HG02610 (cell line): ENCODE results near the gene GRAMD4.

Experiments
- ATAC-seq: cut with Tn5 transposase; IDR thresholded peaks from one replicate; pipeline ENCODE4 v1.9.1; 2021; ENCODE audit warnings: mild to moderate bottlenecking, moderate library complexity; ENCODE audit not compliant: unreplicated experiment

GRAMD4 gene

DNA sequence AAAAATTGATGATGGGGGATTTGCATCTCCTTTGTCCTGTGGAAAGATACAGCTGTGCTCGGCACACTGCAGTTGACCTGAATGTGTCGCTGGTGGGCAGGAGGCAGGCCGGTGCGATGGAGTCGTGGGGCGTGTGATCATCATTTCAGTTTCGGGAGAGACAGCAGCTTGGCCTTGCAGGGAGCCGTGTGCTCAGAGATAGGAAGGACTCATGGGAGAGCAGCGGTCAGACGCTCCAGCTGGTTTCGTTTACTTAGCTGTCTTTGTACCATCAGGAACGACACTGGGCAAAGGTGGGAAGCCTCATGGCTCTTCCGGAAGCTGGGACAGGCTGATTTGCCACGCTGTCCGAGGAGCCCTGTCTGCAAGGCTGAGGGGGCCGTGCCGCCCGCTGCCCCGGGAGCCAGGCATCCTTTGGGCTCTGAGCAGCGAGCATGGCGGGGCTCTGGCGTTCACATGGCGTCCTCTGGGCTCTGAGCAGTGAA lies 32.7 kb downstream of the GRAMD4 start:
- ATAC-seq: no peak

DNA sequence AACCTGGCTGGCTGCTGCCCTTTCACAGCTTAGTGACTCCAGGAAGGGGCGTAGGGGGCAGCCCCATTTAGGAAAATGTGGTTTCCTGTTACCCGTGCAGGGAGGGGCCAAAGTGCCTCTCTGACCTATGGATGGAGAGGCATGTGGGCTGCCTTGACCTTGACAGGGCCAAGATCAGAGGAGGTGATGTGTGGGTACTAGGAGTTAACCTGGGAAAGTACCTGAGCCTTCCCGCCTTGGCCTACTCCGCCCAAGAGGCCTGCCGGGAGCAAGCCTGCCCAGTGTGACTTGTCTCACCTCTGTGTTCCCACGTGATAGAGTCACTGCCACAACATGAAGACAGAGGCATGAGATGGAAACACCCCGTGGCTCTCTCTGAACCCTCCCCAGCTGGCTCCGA lies 33.4 kb downstream of the GRAMD4 start:
- no peak for ATAC-seq

DNA sequence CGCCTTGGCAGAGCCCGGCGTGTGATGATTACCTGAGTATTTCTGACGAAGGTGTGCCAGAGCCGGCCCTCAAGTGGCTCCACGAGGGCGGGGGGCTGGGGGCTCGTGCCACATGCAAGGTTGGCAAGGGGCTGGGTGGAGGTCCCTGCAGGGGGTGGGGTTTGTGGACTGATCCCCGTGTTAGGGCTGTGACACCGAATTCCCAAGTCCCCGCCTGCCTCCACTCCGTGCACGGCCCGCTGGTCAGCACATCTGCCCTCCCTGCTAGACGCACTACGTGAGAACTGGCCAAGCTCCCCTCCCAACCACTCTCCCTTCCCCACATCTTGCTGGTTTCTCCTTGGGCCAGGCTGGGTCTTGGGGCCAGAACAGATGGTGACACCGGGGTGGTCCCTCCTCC lies 34.2 kb downstream of the GRAMD4 start:
- ATAC-seq: no peak

GRCh38 chr22:46654927-46655595 lies 34.9 kb downstream of the GRAMD4 start:
- no peak for ATAC-seq

- no peak for ATAC-seq
These were observed 35.8 kb downstream of the GRAMD4 start for GRCh38 chr22:46655861-46656608.

DNA sequence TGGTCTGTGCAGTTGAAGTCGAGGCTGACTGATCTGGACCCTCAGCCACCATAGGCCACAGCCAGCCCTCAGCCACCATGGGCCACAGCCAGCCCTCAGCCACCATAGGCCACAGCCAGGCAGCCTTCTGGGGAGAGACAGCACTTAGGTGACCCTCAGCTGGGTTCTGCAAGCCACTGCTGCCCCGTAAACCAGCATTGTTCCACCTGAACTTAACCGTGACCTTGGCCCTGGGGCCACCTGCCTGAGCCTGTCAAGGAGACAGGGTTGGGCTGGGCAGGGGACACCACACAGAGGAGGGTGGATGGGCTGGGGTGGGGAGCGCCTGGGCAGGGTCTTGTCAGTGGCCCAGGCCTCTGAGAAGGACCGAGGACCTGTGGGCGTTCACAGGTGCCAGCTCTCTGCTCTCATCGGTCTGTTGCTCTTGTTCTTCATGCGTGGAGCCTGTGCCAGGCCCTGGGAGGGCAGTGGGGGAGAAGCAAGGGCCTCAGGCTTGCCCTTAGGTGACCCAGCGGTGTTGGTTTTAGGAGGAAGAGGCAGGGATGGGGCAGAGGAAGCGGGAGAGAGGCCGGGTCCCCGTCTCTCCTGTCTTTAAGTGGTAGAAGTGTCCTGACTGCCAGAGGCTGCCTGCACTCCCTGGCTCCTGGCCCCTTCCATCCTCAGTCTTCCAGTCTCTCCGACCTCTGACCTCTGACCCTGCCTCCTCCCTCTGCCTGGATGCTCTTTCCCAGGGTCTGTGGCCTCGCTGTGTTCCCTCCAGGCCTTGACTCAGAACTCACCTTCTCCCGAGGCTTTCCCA lies 36.9 kb downstream of the GRAMD4 start:
- no peak for ATAC-seq

- ATAC-seq: no peak
These were observed 37.4 kb downstream of the GRAMD4 start for GRCh38 chr22:46657655-46657953.

DNA sequence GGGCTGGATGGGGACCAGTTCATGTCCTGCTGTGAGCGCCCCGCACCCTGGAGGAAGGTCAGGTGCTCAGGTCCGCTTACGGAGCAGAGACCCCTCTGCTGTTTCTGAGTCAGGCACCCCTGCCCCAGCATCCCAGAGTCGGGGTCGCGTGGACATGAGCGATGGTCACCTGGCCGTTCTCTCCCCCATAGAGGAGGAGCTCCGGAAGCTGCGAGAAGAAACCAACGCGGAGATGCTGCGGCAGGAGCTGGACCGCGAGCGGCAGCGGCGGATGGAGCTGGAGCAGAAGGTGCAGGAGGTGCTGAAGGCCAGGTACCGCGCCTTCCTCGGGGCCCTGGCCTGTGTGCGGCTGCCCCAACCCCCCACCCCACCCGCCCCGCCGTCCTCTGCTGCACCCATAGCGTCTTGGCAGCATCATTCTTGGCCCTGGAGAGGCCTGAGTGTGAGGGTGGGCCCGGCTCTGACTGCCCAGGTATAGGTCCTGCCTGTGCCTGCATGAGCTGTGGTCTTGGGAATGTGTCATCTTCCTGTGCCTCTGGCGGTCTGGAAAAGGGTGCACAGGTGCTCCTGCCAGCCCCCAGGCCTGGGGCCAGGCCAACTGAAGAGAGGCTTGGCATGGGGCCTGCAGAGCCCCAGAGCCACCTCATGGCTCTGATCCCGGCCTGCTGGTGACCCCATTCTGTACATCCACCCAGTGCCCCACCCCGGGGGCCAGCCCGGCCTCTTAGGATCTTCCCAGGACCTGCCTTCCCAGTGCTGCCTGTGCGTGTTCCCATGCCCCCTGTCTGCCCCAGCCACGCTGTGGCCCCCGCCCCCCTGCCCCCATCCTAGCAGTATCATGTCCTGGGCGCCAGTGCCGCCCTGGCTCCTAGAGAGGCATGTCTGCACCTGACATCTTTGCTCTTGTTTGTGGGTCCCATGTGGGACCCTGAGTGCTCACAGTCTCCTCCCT lies 38.1 kb downstream of the GRAMD4 start:
- ATAC-seq: no peak

- no peak for ATAC-seq
These were observed 39.0 kb downstream of the GRAMD4 start for GRCh38 chr22:46659059-46659790.

DNA sequence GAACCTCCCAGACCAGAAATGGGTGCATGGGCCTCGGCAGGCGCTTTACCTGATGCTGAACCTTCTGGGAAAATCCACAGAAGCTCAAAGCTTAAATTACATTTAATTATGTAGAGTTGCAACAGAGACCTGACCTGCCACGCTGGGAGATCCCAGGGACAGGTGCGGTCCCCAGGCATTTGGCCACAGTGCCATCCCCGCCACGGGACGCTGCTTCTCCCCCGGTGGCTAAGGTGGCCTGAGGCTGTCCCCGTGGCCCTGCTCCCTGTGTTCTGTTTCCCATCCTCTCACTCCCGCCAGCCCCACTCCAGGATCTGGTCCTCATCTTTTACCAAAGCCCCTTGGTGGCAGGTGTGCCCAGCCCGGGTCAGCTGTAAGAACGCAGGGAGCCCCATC lies 39.6 kb downstream of the GRAMD4 start:
- ATAC-seq: no peak

- ATAC-seq: no peak
These were observed 40.5 kb downstream of the GRAMD4 start for GRCh38 chr22:46660604-46661201.

DNA sequence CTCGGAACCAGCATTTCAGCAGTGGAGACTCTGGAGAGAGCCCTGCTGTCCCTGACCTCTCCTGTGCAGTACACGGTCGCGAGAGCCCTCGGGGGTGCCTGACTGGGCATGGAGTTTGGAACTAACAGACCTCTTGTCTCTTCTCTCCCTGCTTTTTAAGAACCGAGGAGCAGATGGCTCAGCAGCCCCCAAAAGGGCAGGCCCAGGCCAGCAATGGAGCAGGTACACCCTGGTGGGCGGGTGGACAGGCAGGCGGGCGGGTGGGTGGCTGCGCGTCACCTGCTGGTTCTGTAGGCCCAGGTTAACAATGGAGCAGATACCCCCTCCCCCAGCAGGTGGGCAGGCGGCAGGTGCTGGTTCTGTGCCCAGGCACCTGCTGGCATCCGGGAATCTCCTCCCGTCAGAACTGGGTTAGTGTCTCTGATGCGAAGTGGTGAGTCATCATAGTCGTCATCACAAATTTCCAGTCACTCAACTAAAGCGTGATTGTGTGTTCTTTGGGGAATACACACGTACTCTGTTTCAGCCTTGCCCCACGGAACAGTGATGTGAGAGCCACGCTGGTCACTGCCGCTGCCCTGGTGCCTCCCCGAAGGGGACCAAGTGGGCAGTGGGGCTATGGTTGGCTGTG lies 41.1 kb downstream of the GRAMD4 start:
- no peak for ATAC-seq

DNA sequence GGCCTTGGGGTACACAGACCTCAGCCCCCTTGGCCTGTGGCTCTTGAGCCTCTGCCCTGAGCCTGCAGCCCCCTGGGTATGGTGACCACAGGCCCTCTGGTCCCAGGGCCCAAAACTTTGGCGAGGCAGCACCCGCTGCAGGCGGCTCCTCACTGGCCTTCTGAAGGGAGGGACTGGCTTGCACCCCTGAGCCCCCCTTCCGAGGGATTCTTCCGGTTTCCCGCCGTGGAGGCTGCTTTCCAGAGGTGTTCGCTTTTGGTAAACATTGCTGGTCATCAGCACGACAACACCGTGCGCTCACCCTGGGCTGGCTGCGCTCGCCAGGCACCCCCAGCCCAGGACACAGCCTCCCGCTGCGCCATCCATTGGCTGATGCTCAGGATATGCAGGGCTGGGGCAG lies 42.0 kb downstream of the GRAMD4 start:
- no peak for ATAC-seq

DNA sequence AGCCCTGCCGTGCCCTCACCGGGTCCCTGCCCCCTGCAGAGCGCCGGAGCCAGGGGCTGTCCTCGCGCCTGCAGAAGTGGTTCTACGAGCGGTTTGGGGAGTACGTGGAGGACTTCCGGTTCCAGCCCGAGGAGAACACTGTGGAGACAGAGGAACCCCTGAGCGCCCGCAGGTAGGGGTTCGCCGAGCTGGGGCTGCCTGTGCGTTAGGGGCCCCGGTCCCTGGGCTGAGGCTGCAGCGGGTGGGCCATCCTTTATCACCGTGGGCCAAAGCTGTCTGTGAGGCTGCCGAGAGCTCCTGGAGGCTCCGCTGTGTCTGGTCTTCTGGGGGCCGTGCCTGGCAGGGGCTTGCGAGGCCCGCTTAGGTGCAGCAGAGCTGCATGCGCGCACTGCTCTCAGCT lies 42.8 kb downstream of the GRAMD4 start:
- ATAC-seq: no peak

DNA sequence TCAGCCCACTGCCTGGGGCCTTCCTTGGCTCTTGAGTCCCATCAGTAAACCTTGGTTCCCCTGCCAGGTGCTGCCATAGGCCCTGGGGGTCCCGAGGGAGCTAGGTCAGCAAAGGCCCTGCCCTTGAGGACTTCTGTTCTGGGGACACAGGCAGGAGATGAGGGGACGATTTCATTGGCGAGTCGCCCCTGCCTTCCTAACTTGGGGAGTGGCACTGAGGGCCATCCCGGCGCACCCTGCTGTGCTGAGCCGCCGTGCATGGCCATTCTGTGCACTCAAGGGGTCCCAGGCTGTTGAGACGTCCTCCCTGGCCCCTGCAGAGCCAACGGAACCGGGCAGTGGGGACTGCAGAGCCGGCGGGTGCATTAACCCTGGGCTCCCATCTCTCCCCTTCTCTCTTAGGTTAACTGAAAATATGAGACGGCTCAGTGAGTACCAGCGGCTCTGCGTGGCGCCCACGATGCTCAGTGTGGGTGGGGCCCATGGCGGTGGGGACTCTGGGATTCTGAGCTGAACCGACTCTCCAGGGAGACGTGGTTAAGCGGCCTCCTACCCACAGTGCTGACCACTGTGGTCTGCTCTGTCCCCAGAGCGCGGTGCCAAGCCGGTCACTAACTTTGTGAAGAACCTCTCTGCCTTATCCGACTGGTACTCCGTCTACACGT lies 43.4 kb downstream of the GRAMD4 start:
- ATAC-seq: no peak

- ATAC-seq: no peak
These were observed 44.2 kb downstream of the GRAMD4 start for GRCh38 chr22:46664301-46664855.

GRCh38 chr22:46665151-46665695 lies 45.0 kb downstream of the GRAMD4 start:
- ATAC-seq: no peak

GRCh38 chr22:46665751-46666280 lies 45.6 kb downstream of the GRAMD4 start:
- no peak for ATAC-seq
